Astrocyte (in vitro differentiated cells and primary cell): ENCODE data around the gene ZNRF1. TPM values are rescaled to one million over a fixed set of nuclear protein-coding genes. Genes with fewer than 3 reads are reported as not detected.
A peak's percentile ranks its signal among the peaks of the same experiment; 100 is the strongest.

Experiments used
- DNase-seq: peaks from one replicate; pipeline ENCODE4 v3.0.0-alpha.2; 2010; ENCODE audit warnings: low read depth
- FAIRE-seq: peaks from 2 replicates; lab custom pipeline; 2011; peaks lifted over from hg19 to GRCh38; lab: Jason Lieb, UNC
- H2AFZ ChIP-seq: 2 replicates; pipeline ENCODE4 v1.6.0; 2012; ENCODE audit warnings: low read depth, low read length, inconsistent platforms
- H3K27ac ChIP-seq: 2 replicates; pipeline ENCODE4 v1.5.1; 2011; ENCODE audit warnings: low read depth, low read length, inconsistent platforms
- H3K27me3 ChIP-seq: 2 replicates; pipeline ENCODE4 v1.6.0; 2011; ENCODE audit warnings: low read length, inconsistent platforms; ENCODE audit not compliant: insufficient read depth
- H3K36me3 ChIP-seq: 2 replicates; pipeline ENCODE4 v1.5.1; 2011; ENCODE audit warnings: low read length, inconsistent platforms; ENCODE audit not compliant: insufficient read depth
- H3K4me1 ChIP-seq: 2 replicates; pipeline ENCODE4 v1.5.1; 2011; ENCODE audit warnings: low read length, inconsistent platforms; ENCODE audit not compliant: insufficient read depth
- H3K4me2 ChIP-seq: 2 replicates; pipeline ENCODE4 v1.6.0; 2012; ENCODE audit warnings: low read length, inconsistent platforms
- H3K4me3 ChIP-seq: 2 replicates; pipeline ENCODE4 v1.5.1; 2011; ENCODE audit warnings: low read depth, mild to moderate bottlenecking, low read length, inconsistent platforms; ENCODE audit not compliant: insufficient read depth
- H3K79me2 ChIP-seq: 2 replicates; pipeline ENCODE4 v1.6.0; 2012; ENCODE audit warnings: mild to moderate bottlenecking, low read length, inconsistent platforms; ENCODE audit not compliant: insufficient read depth
- H3K9ac ChIP-seq: 2 replicates; pipeline ENCODE4 v1.6.0; 2012; ENCODE audit warnings: mild to moderate bottlenecking, low read length, inconsistent platforms
- H3K9me3 ChIP-seq: 2 replicates; pipeline ENCODE4 v1.5.1; 2012; ENCODE audit warnings: low read depth, mild to moderate bottlenecking, low read length, inconsistent platforms; ENCODE audit not compliant: insufficient read depth
- H4K20me1 ChIP-seq: 2 replicates; pipeline ENCODE4 v1.6.0; 2012; ENCODE audit warnings: low read length, inconsistent platforms; ENCODE audit not compliant: insufficient read depth
- H3K27ac Mint-ChIP-seq: one replicate; pipeline ENCODE4 v1.8.0; 2021; ENCODE audit warnings: mild to moderate bottlenecking, mixed read lengths; ENCODE audit not compliant: unreplicated experiment
- H3K27me3 Mint-ChIP-seq: one replicate; pipeline ENCODE4 v1.8.0; 2021; ENCODE audit warnings: low read depth, mixed read lengths; ENCODE audit not compliant: unreplicated experiment
- H3K36me3 Mint-ChIP-seq: one replicate; pipeline ENCODE4 v1.8.0; 2021; ENCODE audit warnings: low read depth, mixed read lengths; ENCODE audit not compliant: unreplicated experiment
- H3K4me1 Mint-ChIP-seq: one replicate; pipeline ENCODE4 v1.8.0; 2021; ENCODE audit warnings: low read depth, mixed read lengths; ENCODE audit not compliant: unreplicated experiment
- H3K4me3 Mint-ChIP-seq: one replicate; pipeline ENCODE4 v1.8.0; 2021; ENCODE audit warnings: mild to moderate bottlenecking, moderate library complexity, mixed read lengths; ENCODE audit not compliant: unreplicated experiment
- H3K9me3 Mint-ChIP-seq: one replicate; pipeline ENCODE4 v1.8.0; 2021; ENCODE audit warnings: mild to moderate bottlenecking, mixed read lengths; ENCODE audit not compliant: unreplicated experiment
- EZH2 ChIP-seq: IDR thresholded peaks from 2 replicates; pipeline ENCODE4 v1.6.1; 2012; ENCODE audit warnings: mild to moderate bottlenecking, low read length, inconsistent platforms; ENCODE audit not compliant: insufficient read depth
- total RNA-seq: library from RNA; stranded (reverse); gene quantifications from 2 replicates; pipeline ENCODE4 v1.2.1, GENCODE V29; 2021
- TF ChIP-seq, protein P1 (sequence below): IDR thresholded peaks from 2 replicates; pipeline ENCODE4 v1.5.1; 2011; ENCODE audit warnings: low read depth, mild to moderate bottlenecking, inconsistent platforms, low read length, moderate library complexity; ENCODE audit not compliant: insufficient read depth

Gene ZNRF1
- total RNA-seq, 1 donor from 2014 or later: 21.9 TPM

DNA sequence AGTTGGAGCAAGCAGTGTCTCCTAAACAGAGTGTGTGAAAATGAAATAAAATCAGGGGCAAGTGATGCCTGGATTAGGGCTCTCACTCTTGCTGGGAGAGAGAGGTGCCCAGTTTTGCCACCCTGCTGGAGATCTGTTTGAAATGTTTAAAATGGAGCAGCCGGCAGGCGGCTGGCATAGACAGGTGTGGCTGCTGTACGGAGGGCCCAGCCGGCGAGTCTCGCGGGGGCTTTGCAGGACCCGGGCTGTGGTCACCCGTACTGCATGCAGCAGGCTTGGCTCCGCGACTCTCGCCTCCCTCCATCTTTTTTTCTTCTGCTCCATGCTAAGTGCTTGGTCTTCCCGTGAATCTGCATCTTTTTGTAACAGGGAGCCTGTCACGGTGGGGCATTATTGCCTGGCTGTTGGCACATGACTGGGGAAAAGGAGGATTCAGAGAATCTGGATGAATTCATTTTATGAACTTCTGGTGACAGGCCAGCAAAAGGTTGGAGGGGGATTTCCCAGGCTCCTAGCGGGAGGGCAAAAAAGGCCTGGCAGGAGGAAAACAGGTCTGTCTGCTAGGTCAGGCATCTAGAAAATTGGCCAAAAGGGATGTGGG, 1.8 kb downstream of the ZNRF1 start:
- Mint-ChIP-seq H3K4me1 (peaks cover 29% of the 10 kb centered on the region), H3K27ac (peak overlapping the region; percentile 41), H3K4me3 (peak overlapping the region; percentile 86), H3K9me3 (no peaks in the 10 kb centered on the region), H3K27me3 (no peaks in the 10 kb centered on the region), H3K36me3 (peaks cover 2% of the 10 kb centered on the region)
- Histone ChIP-seq H3K9ac (peak overlapping the region; percentile 80), H3K4me2 (peak overlapping the region; percentile 99), H3K4me3 (peak overlapping the region; percentile 84), H3K27me3 (no peaks in the 10 kb centered on the region), H3K27ac (peak overlapping the region; percentile 30), H3K4me1 (peaks cover 19% of the 10 kb centered on the region), H3K36me3 (no peaks in the 10 kb centered on the region), H3K79me2 (peaks cover 63% of the 10 kb centered on the region), H3K9me3 (no peaks in the 10 kb centered on the region), H4K20me1 (peaks cover 59% of the 10 kb centered on the region), H2AFZ (peak overlapping the region; percentile 42)
- FAIRE-seq (no peak), DNase-seq (peak; percentile 9)
- TF ChIP-seq, protein P1, sequence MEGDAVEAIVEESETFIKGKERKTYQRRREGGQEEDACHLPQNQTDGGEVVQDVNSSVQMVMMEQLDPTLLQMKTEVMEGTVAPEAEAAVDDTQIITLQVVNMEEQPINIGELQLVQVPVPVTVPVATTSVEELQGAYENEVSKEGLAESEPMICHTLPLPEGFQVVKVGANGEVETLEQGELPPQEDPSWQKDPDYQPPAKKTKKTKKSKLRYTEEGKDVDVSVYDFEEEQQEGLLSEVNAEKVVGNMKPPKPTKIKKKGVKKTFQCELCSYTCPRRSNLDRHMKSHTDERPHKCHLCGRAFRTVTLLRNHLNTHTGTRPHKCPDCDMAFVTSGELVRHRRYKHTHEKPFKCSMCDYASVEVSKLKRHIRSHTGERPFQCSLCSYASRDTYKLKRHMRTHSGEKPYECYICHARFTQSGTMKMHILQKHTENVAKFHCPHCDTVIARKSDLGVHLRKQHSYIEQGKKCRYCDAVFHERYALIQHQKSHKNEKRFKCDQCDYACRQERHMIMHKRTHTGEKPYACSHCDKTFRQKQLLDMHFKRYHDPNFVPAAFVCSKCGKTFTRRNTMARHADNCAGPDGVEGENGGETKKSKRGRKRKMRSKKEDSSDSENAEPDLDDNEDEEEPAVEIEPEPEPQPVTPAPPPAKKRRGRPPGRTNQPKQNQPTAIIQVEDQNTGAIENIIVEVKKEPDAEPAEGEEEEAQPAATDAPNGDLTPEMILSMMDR: no peak
- no peak for TF ChIP-seq EZH2

DNA sequence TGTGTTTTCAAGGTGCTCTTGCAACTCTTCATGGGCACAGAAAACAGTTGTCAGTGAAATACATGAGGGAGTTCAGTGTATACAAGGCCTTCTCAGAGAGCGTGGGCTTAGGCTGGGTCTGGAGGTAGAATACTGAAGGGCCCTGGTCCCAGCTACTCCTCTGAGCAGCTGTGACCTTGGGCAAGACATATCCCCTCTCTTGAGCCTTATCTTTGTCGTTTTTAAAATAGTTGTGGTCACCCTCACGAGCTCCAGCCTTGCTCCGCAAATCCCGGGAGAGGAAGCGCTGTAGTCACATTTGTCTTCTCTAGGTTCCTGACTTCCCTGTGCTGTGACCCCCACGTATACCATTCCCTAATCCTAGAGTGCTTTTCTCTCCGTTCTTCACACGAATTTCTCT, 3.6 kb downstream of the ZNRF1 start:
- H3K4me3 Mint-ChIP-seq: peak overlapping the region; percentile 37
- Histone ChIP-seq H3K4me3 (no peak overlapping the region), H4K20me1 (peaks cover 77% of the 10 kb centered on the region), H2AFZ (no peak overlapping the region), H3K36me3 (no peaks in the 10 kb centered on the region), H3K4me1 (peaks cover 19% of the 10 kb centered on the region), H3K4me2 (peak overlapping the region; percentile 99), H3K27ac (no peak overlapping the region), H3K9me3 (no peaks in the 10 kb centered on the region), H3K27me3 (no peaks in the 10 kb centered on the region), H3K79me2 (peaks cover 82% of the 10 kb centered on the region), H3K9ac (no peak overlapping the region)
- DNase-seq: no peak
- no peaks in the 10 kb centered on the region for H3K27me3 Mint-ChIP-seq
- no peak for TF ChIP-seq EZH2
- TF ChIP-seq, protein P1: no peak
- H3K27ac Mint-ChIP-seq: no peak overlapping the region
- H3K36me3 Mint-ChIP-seq: peaks cover 2% of the 10 kb centered on the region
- no peaks in the 10 kb centered on the region for H3K9me3 Mint-ChIP-seq
- FAIRE-seq: no peak
- peaks cover 29% of the 10 kb centered on the region for H3K4me1 Mint-ChIP-seq

DNA sequence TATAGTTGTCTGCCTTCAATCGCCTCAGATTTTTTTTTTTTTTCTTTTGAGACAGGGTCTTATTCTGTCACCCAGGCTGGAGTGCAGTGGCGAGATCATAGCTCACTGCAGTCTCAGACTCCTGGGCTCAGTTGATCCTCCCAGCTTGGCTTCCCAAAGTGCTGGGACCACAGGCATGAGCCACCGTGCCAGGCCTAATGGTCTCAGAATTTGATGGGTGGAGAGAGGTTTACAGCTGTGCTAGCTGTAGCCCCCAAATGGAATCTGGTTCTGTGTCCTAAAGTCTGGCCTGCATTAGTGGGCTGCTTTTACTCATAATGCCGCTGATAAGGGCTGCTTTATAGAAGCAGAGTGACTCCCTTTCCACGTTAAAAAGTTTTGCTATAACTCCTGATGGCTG, 5.1 kb downstream of the ZNRF1 start:
- Histone ChIP-seq H2AFZ (no peak overlapping the region), H3K4me1 (peaks cover 19% of the 10 kb centered on the region), H3K36me3 (peaks cover 3% of the 10 kb centered on the region), H3K4me3 (no peak overlapping the region), H3K27me3 (no peaks in the 10 kb centered on the region), H4K20me1 (peaks cover 90% of the 10 kb centered on the region), H3K4me2 (no peak overlapping the region), H3K79me2 (peaks cover 97% of the 10 kb centered on the region), H3K9ac (no peak overlapping the region), H3K9me3 (no peaks in the 10 kb centered on the region), H3K27ac (no peak overlapping the region)
- TF ChIP-seq, protein P1: no peak
- Mint-ChIP-seq H3K4me3 (no peak overlapping the region), H3K4me1 (peaks cover 29% of the 10 kb centered on the region), H3K27ac (peak overlapping the region; percentile 41), H3K9me3 (no peaks in the 10 kb centered on the region), H3K36me3 (peaks cover 2% of the 10 kb centered on the region), H3K27me3 (no peaks in the 10 kb centered on the region)
- DNase-seq (no peak), FAIRE-seq (no peak)
